ENCODE measurements around the gene CIRBP.

- no peak for TF ChIP-seq CTCF (IDR thresholded peaks at IDR 0.05)
- TF ChIP-seq POLR2AphosphoS5 (IDR thresholded peaks at IDR 0.05; ENCODE audit: low read depth, low read length), result no peak
- TF ChIP-seq REST (IDR thresholded peaks at IDR 0.05; ENCODE audit: insufficient read depth in 1 of 2, low read depth in 2 of 2, low read length in 1 of 2), result no peak
Observed at GRCh38 chr19:1221904-1222255, 47.3 kb upstream of the CIRBP start.

All from Panc1 (cell line).